GM18858 (cell line): ENCODE results near the gene DUOXA2.

Source experiments
- ATAC-seq: cut with Tn5 transposase; IDR thresholded peaks from one replicate; pipeline ENCODE4 v1.9.1; 2021; ENCODE audit not compliant: unreplicated experiment

Gene DUOXA2

DNA sequence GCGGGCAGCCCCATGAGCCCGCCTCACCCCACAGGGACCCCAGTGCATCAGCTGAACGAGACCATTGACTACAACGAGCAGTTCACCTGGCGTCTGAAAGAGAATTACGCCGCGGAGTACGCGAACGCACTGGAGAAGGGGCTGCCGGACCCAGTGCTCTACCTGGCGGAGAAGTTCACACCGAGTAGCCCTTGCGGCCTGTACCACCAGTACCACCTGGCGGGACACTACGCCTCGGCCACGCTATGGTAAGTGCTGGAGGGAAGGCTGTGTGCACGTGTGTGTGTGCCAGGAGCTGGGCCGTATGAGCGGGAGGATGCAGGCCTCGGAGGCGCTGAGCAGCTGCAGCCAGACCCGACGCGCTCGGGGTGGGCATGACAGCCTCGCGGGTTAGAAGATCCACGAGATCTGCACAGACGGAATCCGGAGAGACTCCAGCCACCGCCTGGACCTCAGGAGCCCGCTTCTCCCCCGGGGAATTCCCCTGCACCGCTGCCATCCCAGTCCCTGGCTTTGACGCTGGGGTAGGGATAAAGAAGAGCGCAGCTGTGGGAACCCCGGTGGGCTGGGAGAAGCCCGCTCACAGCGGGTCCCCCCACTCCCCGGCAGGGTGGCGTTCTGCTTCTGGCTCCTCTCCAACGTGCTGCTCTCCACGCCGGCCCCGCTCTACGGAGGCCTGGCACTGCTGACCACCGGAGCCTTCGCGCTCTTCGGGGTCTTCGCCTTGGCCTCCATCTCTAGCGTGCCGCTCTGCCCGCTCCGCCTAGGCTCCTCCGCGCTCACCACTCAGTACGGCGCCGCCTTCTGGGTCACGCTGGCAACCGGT is 2.6 kb downstream of the DUOXA2 start:
- no peak for ATAC-seq

- ATAC-seq: no peak
Measured at GRCh38 chr15:45117308-45118130, 3.4 kb downstream of the DUOXA2 start.

DNA sequence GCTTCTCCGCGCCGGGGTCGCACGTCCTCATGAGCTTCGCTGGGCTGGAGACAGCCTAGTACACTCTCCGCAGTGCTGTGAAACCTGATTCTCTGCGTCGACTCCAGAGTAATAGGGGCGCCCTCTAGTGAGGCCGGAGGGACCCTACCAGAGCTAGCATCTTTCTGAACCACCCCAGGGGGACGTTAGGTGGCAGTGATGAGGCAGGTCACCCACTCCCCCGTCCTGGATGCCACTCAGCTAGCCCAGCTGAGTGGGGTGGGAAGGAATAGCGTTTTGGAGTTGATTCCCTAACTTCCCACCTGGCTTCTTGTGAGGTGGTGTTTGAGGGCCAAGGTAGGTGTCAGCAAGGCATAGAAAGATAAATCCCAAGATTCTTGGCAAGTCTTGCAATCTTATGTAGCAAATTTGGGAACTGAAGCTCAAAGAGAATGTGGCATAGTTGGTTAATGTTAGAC is 4.0 kb downstream of the DUOXA2 start:
- ATAC-seq: peak; percentile 95

DNA sequence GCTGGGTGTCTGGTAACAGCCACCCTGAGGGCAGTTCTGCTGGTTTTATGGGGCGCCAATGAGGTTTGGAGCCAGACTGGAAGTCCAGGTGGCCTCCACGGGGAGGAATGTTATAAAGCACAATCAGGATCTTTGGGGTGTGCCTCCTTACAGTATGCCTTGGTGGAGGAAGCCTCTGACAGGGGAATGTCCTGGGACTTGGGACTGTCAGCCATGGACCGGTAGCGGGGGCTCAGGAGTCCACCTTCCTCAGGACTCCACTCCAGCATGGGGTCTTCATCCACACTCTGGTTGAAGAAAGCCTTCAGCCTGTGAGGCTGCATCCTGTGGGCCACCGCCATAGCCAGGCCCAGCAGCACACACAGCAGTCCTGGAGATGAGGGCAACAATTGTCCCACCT is 4.9 kb downstream of the DUOXA2 start:
- ATAC-seq: no peak

DNA sequence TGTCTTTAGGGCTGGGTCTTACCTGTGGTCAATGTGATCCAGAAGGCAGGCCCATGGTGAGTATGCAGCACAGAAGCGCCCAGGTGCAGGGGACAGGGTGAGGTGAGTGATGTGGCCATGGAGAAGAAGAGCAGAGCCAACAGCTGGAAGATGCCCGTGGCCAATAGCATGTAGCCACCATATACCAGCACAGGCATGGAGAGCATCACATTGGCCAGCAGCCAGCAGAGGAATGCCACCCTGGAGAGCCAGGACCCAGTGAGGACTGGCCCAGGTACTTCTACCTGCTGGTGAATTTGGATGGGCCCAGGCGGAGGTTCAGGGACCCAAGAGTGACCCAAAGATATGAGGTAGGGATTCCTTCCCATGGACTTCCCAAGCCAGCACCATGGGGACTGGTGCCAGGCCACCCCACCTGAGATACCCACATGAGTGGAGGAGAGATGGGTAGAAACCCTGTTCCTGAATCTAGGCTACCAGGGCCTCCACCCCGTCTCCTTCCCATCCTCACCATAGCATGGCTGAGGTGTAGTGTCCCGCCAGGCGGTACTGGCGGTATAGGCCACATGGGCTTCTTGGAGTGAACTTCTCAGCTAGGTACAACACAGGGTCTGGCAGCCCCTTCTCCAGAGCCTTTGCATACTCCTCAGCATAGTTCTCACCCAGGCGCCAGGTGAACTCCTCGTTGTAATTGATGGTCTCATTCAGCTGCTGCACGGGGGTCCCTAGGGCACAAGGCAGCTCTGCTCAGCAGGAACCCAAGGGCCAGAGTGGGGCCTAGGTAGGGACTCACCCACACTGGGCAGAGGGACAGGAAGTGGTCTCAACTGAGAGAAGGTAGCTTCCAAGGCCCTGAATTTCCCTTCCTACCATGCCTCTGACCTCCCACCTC is 6.2 kb downstream of the DUOXA2 start:
- no peak for ATAC-seq

DNA sequence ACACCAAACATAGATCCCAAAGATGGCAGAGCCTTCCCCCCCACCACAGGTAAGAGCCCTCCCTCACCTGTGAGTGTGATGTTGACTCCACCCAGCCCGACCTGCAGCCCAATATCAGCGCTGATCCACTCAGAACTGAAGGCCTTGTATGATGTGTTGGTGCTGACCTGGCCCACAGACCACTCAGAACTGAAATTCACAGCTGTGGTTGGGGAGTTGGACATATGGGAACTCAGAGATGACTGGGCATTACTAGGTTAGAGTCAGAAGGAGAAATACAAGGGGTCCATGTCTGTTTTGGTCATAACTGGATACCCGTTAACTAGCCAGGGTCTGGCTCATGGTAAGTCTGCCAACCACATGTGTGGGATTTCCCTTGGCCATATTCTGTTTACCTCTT is 6.9 kb downstream of the DUOXA2 start:
- ATAC-seq: no peak

DNA sequence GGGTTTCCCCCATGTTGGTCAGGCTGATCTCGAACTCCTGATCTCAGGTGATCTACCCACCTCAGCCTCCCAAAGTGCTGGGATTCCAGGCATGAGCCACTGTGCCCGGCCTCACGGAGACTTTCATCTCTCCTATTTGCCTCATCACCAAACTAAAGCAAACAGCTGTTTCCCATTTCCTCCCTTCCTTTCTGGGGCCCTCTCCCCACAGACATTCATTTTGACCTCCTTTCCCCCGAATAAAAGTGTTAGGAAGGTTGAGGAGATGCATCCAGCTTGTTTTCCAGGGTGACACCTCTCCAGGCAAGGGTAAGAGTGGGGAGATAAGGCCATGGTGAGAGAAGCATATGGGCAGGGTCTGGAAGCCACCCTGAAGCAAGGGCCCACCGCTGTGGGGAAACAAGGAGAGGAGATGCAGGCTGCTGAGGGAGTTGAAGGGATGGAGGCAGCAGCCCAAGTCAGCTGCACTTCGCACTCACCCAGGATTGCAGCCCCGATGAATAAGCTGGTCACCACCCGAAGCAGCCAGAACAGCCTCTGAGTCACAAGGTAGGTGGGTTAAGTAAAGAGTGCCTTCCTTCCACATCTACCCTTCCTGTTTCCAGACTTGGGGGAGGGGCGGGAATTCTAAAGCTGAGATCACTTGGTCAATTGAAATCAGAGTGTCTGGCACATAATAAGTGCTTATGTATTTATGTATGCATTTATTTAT is 7.7 kb downstream of the DUOXA2 start:
- no peak for ATAC-seq

DNA sequence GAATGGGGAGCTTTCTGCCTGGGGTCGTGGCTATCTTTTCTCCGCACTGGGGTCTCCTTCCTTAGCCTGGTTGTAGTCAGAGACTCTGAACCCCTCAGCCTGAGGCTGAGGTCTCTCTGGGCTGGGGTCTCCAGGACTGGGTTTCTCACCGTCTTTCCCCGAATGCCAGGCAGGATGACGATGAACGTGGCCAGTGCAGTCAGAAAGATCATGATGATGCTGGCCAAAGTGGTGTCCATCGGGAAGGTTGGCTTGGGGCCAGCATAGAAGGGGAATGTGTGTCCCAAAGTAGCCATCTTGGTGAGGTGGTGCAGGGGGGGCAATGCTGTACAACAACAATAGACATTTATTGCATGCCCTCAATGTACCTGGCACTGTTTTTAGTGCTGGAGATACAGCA is 8.6 kb downstream of the DUOXA2 start:
- no peak for ATAC-seq

DNA sequence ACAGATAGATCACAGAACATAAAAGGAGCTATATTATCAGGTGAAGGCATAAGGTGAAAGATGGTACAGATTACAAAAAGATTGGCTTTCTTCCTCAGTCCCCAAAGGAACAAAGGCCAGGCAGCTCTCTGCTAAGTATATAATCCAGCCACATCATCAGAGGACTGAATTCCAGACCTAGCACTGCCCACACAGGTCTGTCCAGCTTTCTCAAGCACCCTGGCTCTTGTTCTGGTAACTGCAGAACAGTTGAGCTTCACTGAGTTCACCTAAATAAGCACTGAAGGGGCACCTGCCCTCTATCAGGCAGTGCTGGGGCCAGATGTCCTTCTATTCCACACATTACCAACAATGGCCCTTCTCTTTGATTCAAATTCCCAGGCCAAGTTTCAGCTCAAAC is 9.3 kb downstream of the DUOXA2 start:
- ATAC-seq: no peak

- no peak for ATAC-seq
Measured at GRCh38 chr15:45126535-45127158, 12.5 kb downstream of the DUOXA2 start.

GRCh38 chr15:45128971-45129639 is 15.0 kb downstream of the DUOXA2 start:
- no peak for ATAC-seq

GRCh38 chr15:45129651-45130129 is 15.6 kb downstream of the DUOXA2 start, which contains the start of the genes DUOX1 and DUOXA1:
DUOX1 (plus strand) TSS chr15:45129994; CDS start chr15:45131967, 1,973 bp downstream.
DUOXA1 (minus strand) TSS chr15:45129879; CDS start chr15:45123014, 6,865 bp downstream.
- no peak for ATAC-seq

GRCh38 chr15:45130291-45131000 is 16.3 kb downstream of the DUOXA2 start:
- no peak for ATAC-seq

DNA sequence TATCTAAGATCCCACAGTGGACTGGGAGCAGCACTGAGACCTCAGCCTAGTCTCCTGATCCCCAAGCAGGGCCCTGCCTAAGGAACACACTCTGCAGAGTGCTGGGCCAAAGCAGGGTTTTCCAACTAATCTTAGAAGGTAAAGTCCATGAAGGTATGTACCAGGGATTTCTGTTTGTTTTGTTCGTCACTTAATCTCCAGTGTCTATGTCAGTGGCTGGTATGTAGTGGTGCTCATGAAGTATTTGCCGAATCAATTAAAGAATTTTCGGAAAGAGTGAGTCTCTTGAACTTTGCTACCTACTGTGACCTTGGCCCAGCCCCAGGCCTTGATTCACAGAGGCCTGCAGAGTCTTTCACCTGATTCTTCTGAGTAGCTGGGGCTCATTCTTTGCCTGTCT is 17.4 kb downstream of the DUOXA2 start:
- ATAC-seq: no peak

GRCh38 chr15:45132844-45133560 is 18.9 kb downstream of the DUOXA2 start:
- ATAC-seq: no peak

- ATAC-seq: no peak
Measured at GRCh38 chr15:45133561-45133920, 19.4 kb downstream of the DUOXA2 start.

- ATAC-seq: no peak
Measured at GRCh38 chr15:45134046-45134445, 19.9 kb downstream of the DUOXA2 start.
